ENCODE results near the gene RPL13A. TPM values are rescaled to one million over a fixed set of nuclear protein-coding genes. Genes with fewer than 3 reads are reported as not detected.

RPL13A gene
- total and polyA plus RNA-seq, 2 of the 13 experiments (the other 11 are each of a cell fraction or from before 2014, with no cell fraction given): 2,601 to 3,407 TPM

GRCh38 chr19:49506575-49507105 lies 19.2 kb downstream of the RPL13A start (continued):
- TF ChIP-seq AHR (CRISPR knock-in tag; IDR thresholded peaks at IDR 0.05) (0 out of 2 replicates have a peak, but pooled peaks have one; percentile 49), ZNF75D (CRISPR knock-in tag; IDR thresholded peaks at IDR 0.05; ENCODE audit: borderline replicate concordance) (no peak), ZFP41 (CRISPR knock-in tag; IDR thresholded peaks at IDR 0.05; ENCODE audit: borderline replicate concordance) (no peak), ZBTB25 (CRISPR knock-in tag; IDR thresholded peaks at IDR 0.05) (no peak), RNF2 (conservative IDR thresholded peaks at IDR 0.05; ENCODE audit: low read depth) (no peak), FOXC1 (CRISPR knock-in tag; IDR thresholded peaks at IDR 0.05; ENCODE audit: borderline replicate concordance) (no peak), HMG20A (CRISPR knock-in tag; IDR thresholded peaks at IDR 0.05; ENCODE audit: borderline replicate concordance) (no peak), ZNF83 (CRISPR knock-in tag; IDR thresholded peaks at IDR 0.05; ENCODE audit: borderline replicate concordance) (no peak), DR1 (CRISPR knock-in tag; IDR thresholded peaks at IDR 0.05) (no peak), HMG20B (CRISPR knock-in tag; conservative IDR thresholded peaks at IDR 0.05) (no peak), ZNF260 (CRISPR knock-in tag; IDR thresholded peaks at IDR 0.05; ENCODE audit: borderline replicate concordance, low read depth) (no peak), ZNF224 (CRISPR knock-in tag; IDR thresholded peaks at IDR 0.05) (no peak), ZBTB42 (CRISPR knock-in tag; IDR thresholded peaks at IDR 0.05) (no peak), ZFP37 (CRISPR knock-in tag; IDR thresholded peaks at IDR 0.05; ENCODE audit: borderline replicate concordance) (0 out of 2 replicates have a peak, but pooled peaks have one; percentile 30), ZKSCAN8 (CRISPR knock-in tag; IDR thresholded peaks at IDR 0.05; ENCODE audit: borderline replicate concordance) (0 out of 2 replicates have a peak, but pooled peaks have one; percentile 36), ZNF784 (CRISPR knock-in tag; IDR thresholded peaks at IDR 0.05; ENCODE audit: borderline replicate concordance) (no peak), ZMYM4 (CRISPR knock-in tag; IDR thresholded peaks at IDR 0.05) (no peak), MEIS2 (CRISPR knock-in tag; IDR thresholded peaks at IDR 0.05) (no peak), KLF11 (CRISPR knock-in tag; IDR thresholded peaks at IDR 0.05) (no peak)
- TF ChIP-seq, protein P1, sequence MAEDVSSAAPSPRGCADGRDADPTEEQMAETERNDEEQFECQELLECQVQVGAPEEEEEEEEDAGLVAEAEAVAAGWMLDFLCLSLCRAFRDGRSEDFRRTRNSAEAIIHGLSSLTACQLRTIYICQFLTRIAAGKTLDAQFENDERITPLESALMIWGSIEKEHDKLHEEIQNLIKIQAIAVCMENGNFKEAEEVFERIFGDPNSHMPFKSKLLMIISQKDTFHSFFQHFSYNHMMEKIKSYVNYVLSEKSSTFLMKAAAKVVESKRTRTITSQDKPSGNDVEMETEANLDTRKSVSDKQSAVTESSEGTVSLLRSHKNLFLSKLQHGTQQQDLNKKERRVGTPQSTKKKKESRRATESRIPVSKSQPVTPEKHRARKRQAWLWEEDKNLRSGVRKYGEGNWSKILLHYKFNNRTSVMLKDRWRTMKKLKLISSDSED (CRISPR knock-in tag; IDR thresholded peaks at IDR 0.05): no peak
- TF ChIP-seq, protein P2, sequence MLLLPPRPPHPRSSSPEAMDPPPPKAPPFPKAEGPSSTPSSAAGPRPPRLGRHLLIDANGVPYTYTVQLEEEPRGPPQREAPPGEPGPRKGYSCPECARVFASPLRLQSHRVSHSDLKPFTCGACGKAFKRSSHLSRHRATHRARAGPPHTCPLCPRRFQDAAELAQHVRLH (CRISPR knock-in tag; IDR thresholded peaks at IDR 0.05; ENCODE audit: borderline replicate concordance, low read depth): no peak
- TF ChIP-seq, protein P3, sequence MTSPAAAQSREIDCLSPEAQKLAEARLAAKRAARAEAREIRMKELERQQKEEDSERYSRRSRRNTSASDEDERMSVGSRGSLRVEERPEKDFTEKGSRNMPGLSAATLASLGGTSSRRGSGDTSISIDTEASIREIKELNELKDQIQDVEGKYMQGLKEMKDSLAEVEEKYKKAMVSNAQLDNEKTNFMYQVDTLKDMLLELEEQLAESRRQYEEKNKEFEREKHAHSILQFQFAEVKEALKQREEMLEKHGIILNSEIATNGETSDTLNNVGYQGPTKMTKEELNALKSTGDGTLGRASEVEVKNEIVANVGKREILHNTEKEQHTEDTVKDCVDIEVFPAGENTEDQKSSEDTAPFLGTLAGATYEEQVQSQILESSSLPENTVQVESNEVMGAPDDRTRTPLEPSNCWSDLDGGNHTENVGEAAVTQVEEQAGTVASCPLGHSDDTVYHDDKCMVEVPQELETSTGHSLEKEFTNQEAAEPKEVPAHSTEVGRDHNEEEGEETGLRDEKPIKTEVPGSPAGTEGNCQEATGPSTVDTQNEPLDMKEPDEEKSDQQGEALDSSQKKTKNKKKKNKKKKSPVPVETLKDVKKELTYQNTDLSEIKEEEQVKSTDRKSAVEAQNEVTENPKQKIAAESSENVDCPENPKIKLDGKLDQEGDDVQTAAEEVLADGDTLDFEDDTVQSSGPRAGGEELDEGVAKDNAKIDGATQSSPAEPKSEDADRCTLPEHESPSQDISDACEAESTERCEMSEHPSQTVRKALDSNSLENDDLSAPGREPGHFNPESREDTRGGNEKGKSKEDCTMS (CRISPR knock-in tag; conservative IDR thresholded peaks at IDR 0.05): no peak
- TF ChIP-seq, protein P4, sequence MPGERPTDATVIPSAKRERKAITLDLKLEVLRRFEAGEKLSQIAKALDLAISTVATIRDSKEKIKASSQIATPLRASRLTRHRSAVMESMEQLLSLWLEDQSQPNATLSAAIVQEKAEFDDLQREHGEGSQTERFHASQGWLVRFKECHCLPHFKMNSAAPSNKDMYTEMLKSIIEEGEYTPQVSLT (CRISPR knock-in tag; IDR thresholded peaks at IDR 0.05; ENCODE audit: borderline replicate concordance, low read depth): no peak
- TF ChIP-seq, protein P5, sequence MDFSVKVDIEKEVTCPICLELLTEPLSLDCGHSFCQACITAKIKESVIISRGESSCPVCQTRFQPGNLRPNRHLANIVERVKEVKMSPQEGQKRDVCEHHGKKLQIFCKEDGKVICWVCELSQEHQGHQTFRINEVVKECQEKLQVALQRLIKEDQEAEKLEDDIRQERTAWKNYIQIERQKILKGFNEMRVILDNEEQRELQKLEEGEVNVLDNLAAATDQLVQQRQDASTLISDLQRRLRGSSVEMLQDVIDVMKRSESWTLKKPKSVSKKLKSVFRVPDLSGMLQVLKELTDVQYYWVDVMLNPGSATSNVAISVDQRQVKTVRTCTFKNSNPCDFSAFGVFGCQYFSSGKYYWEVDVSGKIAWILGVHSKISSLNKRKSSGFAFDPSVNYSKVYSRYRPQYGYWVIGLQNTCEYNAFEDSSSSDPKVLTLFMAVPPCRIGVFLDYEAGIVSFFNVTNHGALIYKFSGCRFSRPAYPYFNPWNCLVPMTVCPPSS (IDR thresholded peaks at IDR 0.05): no peak

All from HepG2 (cell line).